GM18873 (cell line): ENCODE results near the gene TSPAN7.
A peak's percentile ranks its signal among the peaks of the same experiment; 100 is the strongest.

Experiments
- ATAC-seq: cut with Tn5 transposase; IDR thresholded peaks from one replicate; pipeline ENCODE4 v1.9.1; 2021; ENCODE audit warnings: mild to moderate bottlenecking, moderate library complexity, moderate number of reproducible peaks; ENCODE audit not compliant: unreplicated experiment, low FRiP score

The TSPAN7 gene

GRCh38 chrX:38639730-38640129, 78.4 kb downstream of the TSPAN7 start:
- no peak for ATAC-seq

- no peak for ATAC-seq
Observed at GRCh38 chrX:38641197-38641596, 79.9 kb downstream of the TSPAN7 start.

GRCh38 chrX:38643903-38644302, 82.6 kb downstream of the TSPAN7 start:
- no peak for ATAC-seq

GRCh38 chrX:38646129-38646528, 84.8 kb downstream of the TSPAN7 start:
- ATAC-seq, result no peak

GRCh38 chrX:38649221-38649620, 87.9 kb downstream of the TSPAN7 start:
- no peak for ATAC-seq

- ATAC-seq, result no peak
Observed at GRCh38 chrX:38649674-38650647, 88.6 kb downstream of the TSPAN7 start.

- no peak for ATAC-seq
Observed at GRCh38 chrX:38651625-38652601, 90.6 kb downstream of the TSPAN7 start.

- ATAC-seq, result no peak
Observed at GRCh38 chrX:38652934-38653442, 91.6 kb downstream of the TSPAN7 start.

- no peak for ATAC-seq
Observed at GRCh38 chrX:38654302-38654701, 93.0 kb downstream of the TSPAN7 start.

GRCh38 chrX:38656350-38656915, 95.1 kb downstream of the TSPAN7 start:
- no peak for ATAC-seq

GRCh38 chrX:38657562-38657961, 96.2 kb downstream of the TSPAN7 start:
- ATAC-seq, result peak; percentile 46

GRCh38 chrX:38660395-38661102, 99.2 kb downstream of the TSPAN7 start:
- no peak for ATAC-seq

- ATAC-seq, result no peak
Observed at GRCh38 chrX:38661103-38661441, 99.7 kb downstream of the TSPAN7 start.

GRCh38 chrX:38661561-38661960, 100.2 kb downstream of the TSPAN7 start:
- ATAC-seq, result no peak

- no peak for ATAC-seq
Observed at GRCh38 chrX:38662640-38663039, 101.3 kb downstream of the TSPAN7 start.

- no peak for ATAC-seq
Observed at GRCh38 chrX:38664285-38664684, 102.9 kb downstream of the TSPAN7 start.

- no peak for ATAC-seq
Observed at GRCh38 chrX:38666909-38667308, 105.6 kb downstream of the TSPAN7 start.

- no peak for ATAC-seq
Observed at GRCh38 chrX:38668771-38669170, 107.4 kb downstream of the TSPAN7 start.

- ATAC-seq, result no peak
Observed at GRCh38 chrX:38669428-38669827, 108.1 kb downstream of the TSPAN7 start.

GRCh38 chrX:38672646-38673045, 111.3 kb downstream of the TSPAN7 start:
- no peak for ATAC-seq
